RPMI7951 (cell line): ENCODE measurements around the gene PFDN4. TPM values are rescaled to one million over a fixed set of nuclear protein-coding genes. Genes with fewer than 3 reads are reported as not detected.
"Not testable (repeated sequence)": the region's sequence is repeated elsewhere in the genome, so short reads cannot be mapped to it uniquely, and the experiment has no call there.

Experiments
- DNase-seq: peaks from one replicate; pipeline ENCODE4 v3.0.0-alpha.2; 2012; ENCODE audit warnings: low read depth
- total RNA-seq: library from RNA; depleted of rRNA; stranded (reverse); fragments of >200 nt; shearing (Covaris generic); gene quantifications from 2 replicates; pipeline ENCODE4 v1.2.3, GENCODE V29; 2014

PFDN4 gene
- total RNA-seq, 1 experiment from 2014 or later, result 262 TPM

GRCh38 chr20:54223751-54224150 lies 15.9 kb downstream of the PFDN4 start:
- DNase-seq, result no peak

GRCh38 chr20:54224642-54225041 lies 16.8 kb downstream of the PFDN4 start:
- DNase-seq, result not testable (repeated sequence)

- DNase-seq, result no peak
These were observed 19.4 kb downstream of the PFDN4 start for GRCh38 chr20:54227241-54227640.

- DNase-seq, result no peak
These were observed 19.9 kb downstream of the PFDN4 start for GRCh38 chr20:54227751-54228150.

- peak; percentile 70 for DNase-seq
These were observed 21.0 kb downstream of the PFDN4 start for GRCh38 chr20:54228841-54229240.

- DNase-seq, result no peak
These were observed 21.8 kb downstream of the PFDN4 start for GRCh38 chr20:54229566-54230160.

GRCh38 chr20:54231036-54231435 lies 23.1 kb downstream of the PFDN4 start:
- DNase-seq, result no peak

GRCh38 chr20:54234991-54235390 lies 27.1 kb downstream of the PFDN4 start:
- DNase-seq, result no peak

- no peak for DNase-seq
These were observed 29.4 kb downstream of the PFDN4 start for GRCh38 chr20:54237116-54237943.

- no peak for DNase-seq
These were observed 36.2 kb downstream of the PFDN4 start for GRCh38 chr20:54244113-54244512.

- DNase-seq, result not testable (repeated sequence)
These were observed 40.8 kb downstream of the PFDN4 start for GRCh38 chr20:54248705-54249104.

- peak; percentile 52 for DNase-seq
These were observed 42.8 kb downstream of the PFDN4 start for GRCh38 chr20:54250691-54251090.

GRCh38 chr20:54251096-54251495 lies 43.2 kb downstream of the PFDN4 start:
- DNase-seq, result no peak

GRCh38 chr20:54254596-54254995 lies 46.7 kb downstream of the PFDN4 start:
- no peak for DNase-seq

GRCh38 chr20:54255157-54255556 lies 47.3 kb downstream of the PFDN4 start:
- DNase-seq, result no peak

GRCh38 chr20:54256202-54256601 lies 48.3 kb downstream of the PFDN4 start:
- DNase-seq, result no peak

GRCh38 chr20:54257071-54257816 lies 49.4 kb downstream of the PFDN4 start:
- DNase-seq, result peak; percentile 66

- DNase-seq, result no peak
These were observed 52.2 kb downstream of the PFDN4 start for GRCh38 chr20:54260116-54260515.

GRCh38 chr20:54262671-54263070 lies 54.8 kb downstream of the PFDN4 start:
- DNase-seq, result no peak

GRCh38 chr20:54263116-54263690 lies 55.3 kb downstream of the PFDN4 start:
- DNase-seq, result peak; percentile 8

- DNase-seq, result not testable (repeated sequence)
These were observed 57.9 kb downstream of the PFDN4 start for GRCh38 chr20:54265791-54266190.

- no peak for DNase-seq
These were observed 59.0 kb downstream of the PFDN4 start for GRCh38 chr20:54266844-54267243.
